ENCODE results near the gene TTC33.

TTC33 gene

GRCh38 chr5:40503439-40503838 is 252.3 kb downstream of the TTC33 start:
- TF ChIP-seq POLR2AphosphoS5 (IDR thresholded peaks at IDR 0.05; ENCODE audit: low read depth, low read length), result no peak

- no peak for TF ChIP-seq REST (IDR thresholded peaks at IDR 0.05; ENCODE audit: insufficient read depth in 1 of 2, low read depth in 2 of 2, low read length in 2 of 2)
Measured at GRCh38 chr5:40502736-40503135, 253.0 kb downstream of the TTC33 start.

- TF ChIP-seq REST (IDR thresholded peaks at IDR 0.05; ENCODE audit: insufficient read depth in 1 of 2, low read depth in 2 of 2, low read length in 2 of 2), result no peak
- TF ChIP-seq POLR2AphosphoS5 (IDR thresholded peaks at IDR 0.05; ENCODE audit: low read depth, low read length), result no peak
- no peak for TF ChIP-seq FOXP2 (optimal IDR thresholded peaks at IDR 0.05; ENCODE audit: borderline replicate concordance, extremely low read depth, extremely low read length, insufficient read depth)
- no peak for TF ChIP-seq SIN3A (IDR thresholded peaks at IDR 0.05; ENCODE audit: borderline replicate concordance, insufficient read depth, low read length)
- TF ChIP-seq TAF1 (IDR thresholded peaks at IDR 0.05; ENCODE audit: borderline replicate concordance, insufficient read depth, low read length), result no peak
Measured at GRCh38 chr5:40501711-40502444, 253.9 kb downstream of the TTC33 start.

GRCh38 chr5:40499518-40500273 is 256.1 kb downstream of the TTC33 start:
- TF ChIP-seq FOXP2 (optimal IDR thresholded peaks at IDR 0.05; ENCODE audit: borderline replicate concordance, extremely low read depth, extremely low read length, insufficient read depth) (no peak), POLR2AphosphoS5 (IDR thresholded peaks at IDR 0.05; ENCODE audit: low read depth, low read length) (no peak), SIN3A (IDR thresholded peaks at IDR 0.05; ENCODE audit: borderline replicate concordance, insufficient read depth, low read length) (no peak), TAF1 (IDR thresholded peaks at IDR 0.05; ENCODE audit: borderline replicate concordance, insufficient read depth, low read length) (no peak), REST (IDR thresholded peaks at IDR 0.05; ENCODE audit: insufficient read depth in 1 of 2, low read depth in 2 of 2, low read length in 2 of 2) (no peak)

- no peak for TF ChIP-seq SIN3A (IDR thresholded peaks at IDR 0.05; ENCODE audit: borderline replicate concordance, insufficient read depth, low read length)
Measured at GRCh38 chr5:40499007-40499406, 256.8 kb downstream of the TTC33 start.

GRCh38 chr5:40497573-40497972 is 258.2 kb downstream of the TTC33 start:
- no peak for TF ChIP-seq TAF1 (IDR thresholded peaks at IDR 0.05; ENCODE audit: borderline replicate concordance, insufficient read depth, low read length)
- TF ChIP-seq POLR2AphosphoS5 (IDR thresholded peaks at IDR 0.05; ENCODE audit: low read depth, low read length), result no peak
- no peak for TF ChIP-seq SIN3A (IDR thresholded peaks at IDR 0.05; ENCODE audit: borderline replicate concordance, insufficient read depth, low read length)
- no peak for TF ChIP-seq FOXP2 (optimal IDR thresholded peaks at IDR 0.05; ENCODE audit: borderline replicate concordance, extremely low read depth, extremely low read length, insufficient read depth)
- TF ChIP-seq REST (IDR thresholded peaks at IDR 0.05; ENCODE audit: insufficient read depth in 1 of 2, low read depth in 2 of 2, low read length in 2 of 2), result no peak
